HG03460 (cell line): ENCODE data around the gene ZNF23.

ENCODE experiments used
- ATAC-seq: cut with Tn5 transposase; IDR thresholded peaks from one replicate; pipeline ENCODE4 v1.9.1; 2021; ENCODE audit not compliant: unreplicated experiment

Gene ZNF23

GRCh38 chr16:71472051-71472450, 10.0 kb upstream of the ZNF23 start:
- ATAC-seq, result no peak

GRCh38 chr16:71467810-71468209, 5.8 kb upstream of the ZNF23 start:
- ATAC-seq, result no peak

GRCh38 chr16:71464231-71464630, 2.2 kb upstream of the ZNF23 start:
- ATAC-seq, result no peak

- ATAC-seq, result no peak
These were observed 1.1 kb downstream of the ZNF23 start for GRCh38 chr16:71460941-71461340.

GRCh38 chr16:71460236-71460635, 1.8 kb downstream of the ZNF23 start:
- ATAC-seq, result no peak

- no peak for ATAC-seq
These were observed 2.5 kb downstream of the ZNF23 start for GRCh38 chr16:71459510-71459909.

- no peak for ATAC-seq
These were observed 5.2 kb downstream of the ZNF23 start for GRCh38 chr16:71456801-71457200.

GRCh38 chr16:71453036-71453435, 9.0 kb downstream of the ZNF23 start:
- ATAC-seq, result no peak

GRCh38 chr16:71449020-71449419, 13.0 kb downstream of the ZNF23 start:
- ATAC-seq, result no peak

- no peak for ATAC-seq
These were observed 13.7 kb downstream of the ZNF23 start for GRCh38 chr16:71448274-71448866.

GRCh38 chr16:71443714-71444113, 18.3 kb downstream of the ZNF23 start:
- no peak for ATAC-seq

- ATAC-seq, result no peak
These were observed 20.0 kb downstream of the ZNF23 start, which contains the start of gene TLE7 for GRCh38 chr16:71442051-71442440. Gene TLE7, minus strand, starts transcription at chr16:71442054. Its CDS starts 8,730 bp downstream, at chr16:71433324.

- ATAC-seq, result no peak
These were observed 20.5 kb downstream of the ZNF23 start for GRCh38 chr16:71441348-71442050.

- no peak for ATAC-seq
These were observed 21.2 kb downstream of the ZNF23 start for GRCh38 chr16:71440669-71441347.

- no peak for ATAC-seq
These were observed 22.5 kb downstream of the ZNF23 start for GRCh38 chr16:71439523-71439922.

- ATAC-seq, result no peak
These were observed 25.6 kb downstream of the ZNF23 start for GRCh38 chr16:71436473-71436872.

- no peak for ATAC-seq
These were observed 29.1 kb downstream of the ZNF23 start for GRCh38 chr16:71432906-71433305.

GRCh38 chr16:71431991-71432390, 30.1 kb downstream of the ZNF23 start:
- no peak for ATAC-seq

- ATAC-seq, result no peak
These were observed 30.9 kb downstream of the ZNF23 start for GRCh38 chr16:71431176-71431575.

- ATAC-seq, result no peak
These were observed 31.3 kb downstream of the ZNF23 start for GRCh38 chr16:71430744-71431143.

- no peak for ATAC-seq
These were observed 32.5 kb downstream of the ZNF23 start for GRCh38 chr16:71429581-71429980.

GRCh38 chr16:71428883-71429282, 33.2 kb downstream of the ZNF23 start:
- no peak for ATAC-seq
